ENCODE data around the gene MRPL44.

The MRPL44 gene

DNA sequence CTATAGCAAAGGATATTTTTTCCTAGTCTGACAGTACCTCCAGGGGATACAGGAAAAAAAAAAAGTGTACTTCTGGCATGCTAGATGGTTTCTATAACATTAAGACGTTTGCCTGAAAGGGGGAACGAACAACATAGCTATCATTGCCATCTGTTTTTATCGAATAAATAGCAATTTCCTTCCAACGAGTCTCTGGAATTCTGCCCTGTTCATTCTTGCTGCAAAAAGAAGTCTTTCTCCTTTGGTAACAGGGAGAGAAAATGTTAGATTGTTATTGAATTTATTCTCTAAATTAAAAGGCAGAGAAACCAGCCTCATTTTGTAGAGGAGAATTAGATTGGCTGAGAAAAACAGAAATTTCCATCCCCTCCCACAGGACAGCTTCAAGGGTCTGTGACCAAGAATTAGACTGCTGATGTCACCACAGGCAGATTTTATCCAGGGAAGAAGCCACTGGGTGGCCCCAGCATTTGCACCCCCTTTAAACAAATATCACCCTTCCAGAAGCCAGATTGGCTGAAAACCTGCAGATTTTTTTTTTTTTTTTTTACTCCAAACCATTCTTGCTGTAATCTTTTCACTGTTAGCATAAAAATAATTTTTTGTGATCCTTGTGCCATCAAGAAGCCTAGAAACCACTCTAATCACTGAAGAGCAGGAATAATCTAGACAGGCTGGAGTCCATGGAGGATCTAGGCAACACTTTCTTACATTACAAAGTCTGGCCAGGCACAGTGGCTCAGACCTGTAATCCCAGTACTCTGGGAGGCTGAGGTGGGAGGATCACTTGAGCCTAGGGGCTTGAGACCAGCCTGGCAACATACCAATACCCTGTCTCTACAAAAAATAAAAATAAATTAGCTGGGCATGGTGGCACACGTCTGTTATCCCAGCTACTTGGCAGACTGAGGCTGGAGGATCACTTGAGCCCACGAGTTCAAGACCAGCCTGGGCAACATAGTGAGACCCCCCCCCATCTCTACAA, 24.2 kb upstream of the MRPL44 start:
- peaks cover 62% of the 10 kb centered on the region for H3K79me2 ChIP-seq (ENCODE audit: low read length)

DNA sequence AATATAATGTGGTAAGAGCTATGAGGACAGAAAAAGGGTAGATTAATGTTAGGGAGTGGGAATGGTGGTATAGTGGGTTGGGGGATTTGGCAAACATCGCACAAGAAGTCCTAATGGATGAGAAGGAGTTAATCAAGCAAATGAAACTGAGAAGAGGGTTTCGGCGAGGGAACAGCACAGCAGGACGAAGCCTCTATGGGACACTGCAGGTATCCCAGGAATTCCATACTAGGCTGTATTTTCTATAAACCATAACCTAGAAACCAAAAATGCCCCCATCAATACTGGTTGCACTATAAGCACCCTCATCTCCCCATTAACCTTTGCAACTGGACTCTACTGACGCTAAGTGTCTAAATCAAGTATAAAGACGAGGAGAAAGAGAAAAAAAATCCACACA, 22.4 kb upstream of the MRPL44 start:
- Histone ChIP-seq H3K27ac (ENCODE audit: low read length) (no peak overlapping the region), H3K9ac (ENCODE audit: low read length) (no peak overlapping the region), H3K27me3 (replicated peaks; ENCODE audit: insufficient read depth, low read length) (no peaks in the 10 kb centered on the region), H3K79me2 (ENCODE audit: low read length) (peaks cover 70% of the 10 kb centered on the region), H3K9me3 (replicated peaks; ENCODE audit: insufficient read depth, low read length) (no peaks in the 10 kb centered on the region), H3F3A (ENCODE audit: insufficient read depth, low read length) (no peaks in the 10 kb centered on the region), H3K36me3 (replicated peaks; ENCODE audit: insufficient read depth, low read length) (no peaks in the 10 kb centered on the region), H4K20me1 (ENCODE audit: insufficient read depth, low read length) (no peaks in the 10 kb centered on the region), H3K4me3 (ENCODE audit: low read length) (no peak overlapping the region), H3K9me2 (replicated peaks; ENCODE audit: insufficient read depth, low read length) (no peaks in the 10 kb centered on the region), H3K4me2 (ENCODE audit: low read depth, low read length) (no peak overlapping the region), H3K4me1 (ENCODE audit: low read length) (no peaks in the 10 kb centered on the region), H2AFZ (ENCODE audit: low read length) (no peak overlapping the region)
- no peak for TF ChIP-seq EZH2phosphoT487 (IDR thresholded peaks at IDR 0.05; ENCODE audit: low read length)
- DNase-seq: no peak

More for the DNA sequence above, 24.2 kb upstream of the MRPL44 start:
- Histone ChIP-seq H3K9ac (ENCODE audit: low read length) (no peak overlapping the region), H3K4me3 (ENCODE audit: low read length) (no peak overlapping the region), H3K27ac (ENCODE audit: low read length) (no peak overlapping the region), H3K36me3 (replicated peaks; ENCODE audit: insufficient read depth, low read length) (no peaks in the 10 kb centered on the region), H3K9me3 (replicated peaks; ENCODE audit: insufficient read depth, low read length) (no peaks in the 10 kb centered on the region), H2AFZ (ENCODE audit: low read length) (no peak overlapping the region), H4K20me1 (ENCODE audit: insufficient read depth, low read length) (no peaks in the 10 kb centered on the region), H3K9me2 (replicated peaks; ENCODE audit: insufficient read depth, low read length) (no peaks in the 10 kb centered on the region), H3F3A (ENCODE audit: insufficient read depth, low read length) (no peaks in the 10 kb centered on the region), H3K4me2 (ENCODE audit: low read depth, low read length) (no peak overlapping the region), H3K4me1 (ENCODE audit: low read length) (no peaks in the 10 kb centered on the region), H3K27me3 (replicated peaks; ENCODE audit: insufficient read depth, low read length) (no peaks in the 10 kb centered on the region)
- DNase-seq: no peak
- no peak for TF ChIP-seq EZH2 (optimal IDR thresholded peaks at IDR 0.05; ENCODE audit: low read depth, low read length)
- TF ChIP-seq, protein P1, sequence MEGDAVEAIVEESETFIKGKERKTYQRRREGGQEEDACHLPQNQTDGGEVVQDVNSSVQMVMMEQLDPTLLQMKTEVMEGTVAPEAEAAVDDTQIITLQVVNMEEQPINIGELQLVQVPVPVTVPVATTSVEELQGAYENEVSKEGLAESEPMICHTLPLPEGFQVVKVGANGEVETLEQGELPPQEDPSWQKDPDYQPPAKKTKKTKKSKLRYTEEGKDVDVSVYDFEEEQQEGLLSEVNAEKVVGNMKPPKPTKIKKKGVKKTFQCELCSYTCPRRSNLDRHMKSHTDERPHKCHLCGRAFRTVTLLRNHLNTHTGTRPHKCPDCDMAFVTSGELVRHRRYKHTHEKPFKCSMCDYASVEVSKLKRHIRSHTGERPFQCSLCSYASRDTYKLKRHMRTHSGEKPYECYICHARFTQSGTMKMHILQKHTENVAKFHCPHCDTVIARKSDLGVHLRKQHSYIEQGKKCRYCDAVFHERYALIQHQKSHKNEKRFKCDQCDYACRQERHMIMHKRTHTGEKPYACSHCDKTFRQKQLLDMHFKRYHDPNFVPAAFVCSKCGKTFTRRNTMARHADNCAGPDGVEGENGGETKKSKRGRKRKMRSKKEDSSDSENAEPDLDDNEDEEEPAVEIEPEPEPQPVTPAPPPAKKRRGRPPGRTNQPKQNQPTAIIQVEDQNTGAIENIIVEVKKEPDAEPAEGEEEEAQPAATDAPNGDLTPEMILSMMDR (IDR thresholded peaks at IDR 0.05; ENCODE audit: low read length): no peak
- TF ChIP-seq EZH2phosphoT487 (IDR thresholded peaks at IDR 0.05; ENCODE audit: low read length): no peak

DNA sequence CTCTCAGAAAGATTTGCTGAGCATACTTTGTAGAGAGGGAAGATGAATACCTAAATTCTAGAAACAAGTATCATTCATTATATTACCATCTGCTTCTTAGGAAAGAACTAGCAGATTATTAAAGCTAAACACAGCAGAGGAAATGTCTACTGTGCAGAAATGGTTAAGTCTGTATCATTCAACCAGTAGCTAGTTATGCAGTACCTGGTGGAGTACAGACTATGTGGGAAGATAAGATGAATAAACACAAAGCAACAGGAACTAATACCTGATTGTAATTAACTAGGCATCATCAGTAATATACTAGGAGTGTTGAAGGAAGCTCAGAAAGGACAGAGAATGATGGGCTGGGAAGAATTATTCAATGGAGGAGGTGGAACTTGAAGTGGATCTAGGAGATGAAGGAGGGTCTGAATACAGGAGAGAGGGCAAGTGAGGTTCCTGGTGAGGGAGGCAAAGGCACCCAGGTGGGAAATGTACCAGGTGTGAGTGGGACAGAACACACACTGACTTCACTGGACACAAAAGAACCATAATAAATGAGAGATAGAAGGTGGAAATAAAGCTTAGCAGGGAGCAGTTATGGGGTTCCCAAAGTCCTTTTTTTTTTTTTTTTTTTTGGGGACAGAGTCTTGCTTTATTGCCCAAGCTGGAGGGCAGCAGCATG, 21.7 kb upstream of the MRPL44 start:
- Histone ChIP-seq H3K4me2 (ENCODE audit: low read depth, low read length) (no peak overlapping the region), H3K36me3 (replicated peaks; ENCODE audit: insufficient read depth, low read length) (no peaks in the 10 kb centered on the region), H3K79me2 (ENCODE audit: low read length) (peaks cover 68% of the 10 kb centered on the region), H3K4me3 (ENCODE audit: low read length) (no peak overlapping the region), H3K27me3 (replicated peaks; ENCODE audit: insufficient read depth, low read length) (no peaks in the 10 kb centered on the region), H3K9me3 (replicated peaks; ENCODE audit: insufficient read depth, low read length) (no peaks in the 10 kb centered on the region), H3F3A (ENCODE audit: insufficient read depth, low read length) (no peaks in the 10 kb centered on the region), H2AFZ (ENCODE audit: low read length) (no peak overlapping the region), H4K20me1 (ENCODE audit: insufficient read depth, low read length) (no peaks in the 10 kb centered on the region), H3K9me2 (replicated peaks; ENCODE audit: insufficient read depth, low read length) (no peaks in the 10 kb centered on the region), H3K9ac (ENCODE audit: low read length) (no peak overlapping the region), H3K4me1 (ENCODE audit: low read length) (no peaks in the 10 kb centered on the region), H3K27ac (ENCODE audit: low read length) (no peak overlapping the region)
- TF ChIP-seq EZH2phosphoT487 (IDR thresholded peaks at IDR 0.05; ENCODE audit: low read length) (no peak), EZH2 (optimal IDR thresholded peaks at IDR 0.05; ENCODE audit: low read depth, low read length) (no peak)
- TF ChIP-seq, protein P1 (IDR thresholded peaks at IDR 0.05; ENCODE audit: low read length): no peak
- no peak for DNase-seq

Data from MM.1S (cell line).